Prostate gland (tissue), 2 donors: ENCODE results near the gene XPR1.

Experiments used
- CTCF ChIP-seq, 4 experiments: fragments of 200-600 bp in 2 of 4; fragments of 450-650 bp in 2 of 4; sonication (generic) in 2 of 4; IDR thresholded peaks; 1 replicate in 3 of 4; 2 replicates in 1 of 4; pipeline ENCODE4 v1.5.1; 2016 to 2019; ENCODE audit warnings: antibody characterized with exemption in 4 of 4, mild to moderate bottlenecking in 2 of 4, moderate library complexity in 2 of 4
- POLR2A ChIP-seq: fragments of 450-650 bp; IDR thresholded peaks from one replicate; pipeline ENCODE4 v1.6.1; 2016; ENCODE audit warnings: antibody characterized with exemption, mild to moderate bottlenecking
- POLR2AphosphoS5 ChIP-seq: sonication (generic); formaldehyde crosslinking; IDR thresholded peaks from one replicate; pipeline ENCODE4 v1.6.1; 2017; ENCODE audit warnings: antibody characterized with exemption

- TF ChIP-seq CTCF (IDR thresholded peaks at IDR 0.05) (no peak), POLR2A (no peak), POLR2AphosphoS5 (no peak)
These were observed 291.4 kb downstream of the XPR1 start for GRCh38 chr1:180923021-180923841.
